Uterine smooth muscle cell (primary cell): ENCODE results near the gene EIF2A. TPM values are rescaled to one million over a fixed set of nuclear protein-coding genes. Genes with fewer than 3 reads are reported as not detected.

Source experiments
- total RNA-seq: library from RNA; depleted of rRNA; stranded (reverse); fragments of >200 nt; gene quantifications from 2 replicates; pipeline ENCODE4 v1.2.3, GENCODE V29; 2014

The EIF2A gene
- total RNA-seq = 201 and 214 TPM in 2 replicates

DNA sequence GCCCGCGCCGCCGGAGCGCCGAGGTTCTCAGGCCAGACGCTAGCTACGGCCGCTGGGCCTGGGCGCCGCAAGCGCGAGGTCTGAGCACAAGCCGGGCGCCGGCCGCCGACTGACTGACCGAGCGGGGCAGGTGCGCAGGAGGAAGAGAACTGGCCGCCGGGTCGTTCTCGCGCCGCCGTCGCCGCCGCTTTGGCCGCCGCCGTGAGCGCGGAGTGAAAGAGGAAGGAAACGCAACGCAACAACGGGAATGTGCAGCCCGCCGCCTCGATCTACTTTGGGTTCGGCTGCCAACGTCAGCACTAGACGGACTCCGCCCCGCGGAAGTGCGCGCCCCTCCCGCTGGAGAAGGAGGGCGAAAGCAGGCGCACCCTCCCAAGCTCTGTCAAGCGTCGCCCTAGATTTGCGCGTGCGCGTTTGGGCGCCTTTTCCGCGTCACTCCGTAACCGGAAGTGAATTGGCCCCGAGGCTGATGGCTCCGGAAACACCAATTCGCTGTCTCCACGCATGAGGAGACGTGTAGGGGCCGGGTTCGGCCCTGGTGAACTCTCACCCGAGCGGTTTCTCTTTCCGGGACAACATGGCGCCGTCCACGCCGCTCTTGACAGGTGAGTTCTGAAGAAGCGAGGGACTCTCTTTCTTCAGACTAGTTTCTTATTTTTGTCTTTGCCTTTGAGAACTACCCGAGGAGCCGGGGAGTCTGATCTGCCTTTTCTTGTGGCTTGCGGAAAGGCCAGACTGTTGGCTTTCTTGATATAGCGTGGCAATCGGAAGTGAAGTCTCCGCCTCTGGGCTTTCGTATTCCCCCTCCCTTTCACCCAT is at the start of gene EIF2A, which contains the start of gene SERP1:
Gene EIF2A, plus strand, starts transcription at position 562 of the 819 bp plus-strand sequence. Its CDS starts 16 bp downstream, at position 578.
Gene SERP1, minus strand, starts transcription at position 271 of the 819 bp plus-strand sequence. CDS start 361 bp downstream, outside the sequence.

GRCh38 chr3:150603153-150603979 is 56.8 kb downstream of the EIF2A start, which contains the start of gene SELENOT:
SELENOT (plus strand) TSS chr3:150603321; CDS start chr3:150603363, 42 bp downstream.

Other genes with a start within 250 kb of the EIF2A start
- 10.3 and 13.2 TPM in 2 replicates for gene TSC22D2, start 138.5 kb upstream of the EIF2A start, total RNA-seq
- 215 and 276 TPM in 2 replicates for gene SERP1, start 291 bp upstream of the EIF2A start, total RNA-seq
- 149 and 263 TPM in 2 replicates for gene SELENOT, start 56.5 kb downstream of the EIF2A start, total RNA-seq
- 0.22 TPM in 1 of 2 replicates, not detected in the other for gene ERICH6, start 157.1 kb downstream of the EIF2A start, total RNA-seq
- gene SIAH2, start 216.4 kb downstream of the EIF2A start, total RNA-seq = 25.7 and 44.0 TPM in 2 replicates